Ascending aorta (tissue), 2 donors: ENCODE data around the gene PTPRN2. TPM values are rescaled to one million over a fixed set of nuclear protein-coding genes. Genes with fewer than 3 reads are reported as not detected.
"Not testable (repeated sequence)": the region's sequence is repeated elsewhere in the genome, so short reads cannot be mapped to it uniquely, and the experiment has no call there.

Experiments
- DNase-seq, 2 donors: peaks; one replicate each; pipeline ENCODE4 v3.0.0-alpha.2; 2019; ENCODE audit warnings: low spot score in 2 of 2
- H3K27ac ChIP-seq, 2 donors: fragments of 200-600 bp; sonication (generic); one replicate each; pipeline ENCODE4 v1.5.1; 2016 to 2017; ENCODE audit warnings: mild to moderate bottlenecking in 1 of 2
- H3K27me3 ChIP-seq: fragments of 200-600 bp; sonication (generic); one replicate; pipeline ENCODE4 v1.5.1; 2017
- H3K36me3 ChIP-seq, 2 donors: fragments of 200-600 bp; sonication (generic); one replicate each; pipeline ENCODE4 v1.5.1; 2016
- H3K4me1 ChIP-seq, 2 donors: fragments of 200-600 bp; sonication (generic); one replicate each; pipeline ENCODE4 v1.5.1; 2016 to 2017; ENCODE audit warnings: mild to moderate bottlenecking in 1 of 2
- H3K4me3 ChIP-seq, 2 donors: fragments of 200-600 bp; sonication (generic); one replicate each; pipeline ENCODE4 v1.5.1; 2016 to 2017; ENCODE audit warnings: mild to moderate bottlenecking in 1 of 2
- H3K9me3 ChIP-seq, 2 donors: fragments of 200-600 bp; sonication (generic); one replicate each; pipeline ENCODE4 v1.5.1; 2016
- intact Hi-C: fragments of 100-400 bp; cut with DNase I; formaldehyde crosslinking; loops from one replicate; pipeline ENCODE4 v1.15.1; 2023
- total RNA-seq: library from RNA; depleted of rRNA; stranded (reverse); fragments of >200 nt; gene quantifications from one replicate; pipeline ENCODE4 v1.1.0, GENCODE V29; 2016
- TF ChIP-seq, protein P1 (sequence below), 3 experiments: fragments of 200-600 bp in 2 of 3; fragments of 450-650 bp in 1 of 3; sonication (generic) in 2 of 3; IDR thresholded peaks; one replicate each; pipeline ENCODE4 v1.5.1; 2016 to 2019; ENCODE audit warnings: antibody characterized with exemption in 3 of 3, mild to moderate bottlenecking in 1 of 3, moderate library complexity in 1 of 3

The PTPRN2 gene
- total RNA-seq, 1 donor from 2014 or later: 7.3 TPM

DNA sequence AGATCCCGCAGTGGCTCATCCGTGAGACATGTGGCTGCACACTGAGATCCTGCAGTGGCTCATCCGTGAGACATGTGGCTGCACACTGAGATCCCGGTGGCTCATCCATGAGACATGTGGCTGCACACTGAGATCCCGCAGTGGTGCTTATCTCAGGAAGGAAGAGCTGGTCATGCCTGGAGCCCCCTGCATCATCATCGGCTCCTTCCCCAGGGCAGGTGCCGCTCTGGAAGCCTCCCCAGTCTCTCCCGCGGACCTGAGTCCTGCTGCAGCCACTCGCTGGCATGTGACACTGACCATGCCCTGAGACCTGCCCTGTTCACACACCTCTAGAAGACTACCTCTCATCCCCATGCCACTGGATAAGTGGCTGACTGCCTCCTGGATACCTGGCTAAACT, 181.3 kb downstream of the PTPRN2 start:
- DNase-seq: no peak
- TF ChIP-seq, protein P1, sequence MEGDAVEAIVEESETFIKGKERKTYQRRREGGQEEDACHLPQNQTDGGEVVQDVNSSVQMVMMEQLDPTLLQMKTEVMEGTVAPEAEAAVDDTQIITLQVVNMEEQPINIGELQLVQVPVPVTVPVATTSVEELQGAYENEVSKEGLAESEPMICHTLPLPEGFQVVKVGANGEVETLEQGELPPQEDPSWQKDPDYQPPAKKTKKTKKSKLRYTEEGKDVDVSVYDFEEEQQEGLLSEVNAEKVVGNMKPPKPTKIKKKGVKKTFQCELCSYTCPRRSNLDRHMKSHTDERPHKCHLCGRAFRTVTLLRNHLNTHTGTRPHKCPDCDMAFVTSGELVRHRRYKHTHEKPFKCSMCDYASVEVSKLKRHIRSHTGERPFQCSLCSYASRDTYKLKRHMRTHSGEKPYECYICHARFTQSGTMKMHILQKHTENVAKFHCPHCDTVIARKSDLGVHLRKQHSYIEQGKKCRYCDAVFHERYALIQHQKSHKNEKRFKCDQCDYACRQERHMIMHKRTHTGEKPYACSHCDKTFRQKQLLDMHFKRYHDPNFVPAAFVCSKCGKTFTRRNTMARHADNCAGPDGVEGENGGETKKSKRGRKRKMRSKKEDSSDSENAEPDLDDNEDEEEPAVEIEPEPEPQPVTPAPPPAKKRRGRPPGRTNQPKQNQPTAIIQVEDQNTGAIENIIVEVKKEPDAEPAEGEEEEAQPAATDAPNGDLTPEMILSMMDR (IDR thresholded peaks at IDR 0.05): no peak
- Histone ChIP-seq H3K27ac (no peak overlapping the region), H3K36me3 (no peaks in the 10 kb centered on the region), H3K4me3 (no peak overlapping the region), H3K9me3 (no peaks in the 10 kb centered on the region), H3K27me3 (no peaks in the 10 kb centered on the region), H3K4me1 (no peaks in the 10 kb centered on the region)
- intact Hi-C loops: no loop called here

DNA sequence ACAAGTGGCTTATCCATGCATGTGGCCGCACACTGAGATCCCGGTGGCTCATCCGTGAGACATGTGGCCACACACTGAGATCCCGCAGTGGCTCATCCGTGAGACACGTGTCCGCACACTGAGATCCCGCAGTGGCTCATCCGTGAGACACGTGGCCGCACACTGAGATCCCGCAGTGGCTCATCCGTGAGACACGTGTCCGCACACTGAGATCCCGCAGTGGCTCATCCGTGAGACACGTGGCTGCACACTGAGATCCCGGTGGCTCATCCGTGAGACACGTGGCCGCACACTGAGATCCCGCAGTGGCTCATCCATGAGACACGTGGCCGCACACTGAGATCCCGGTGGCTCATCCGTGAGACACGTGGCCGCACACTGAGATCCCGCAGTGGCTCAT, 181.9 kb downstream of the PTPRN2 start:
- intact Hi-C loops, H3K4me3 ChIP-seq: not testable (repeated sequence)

DNA sequence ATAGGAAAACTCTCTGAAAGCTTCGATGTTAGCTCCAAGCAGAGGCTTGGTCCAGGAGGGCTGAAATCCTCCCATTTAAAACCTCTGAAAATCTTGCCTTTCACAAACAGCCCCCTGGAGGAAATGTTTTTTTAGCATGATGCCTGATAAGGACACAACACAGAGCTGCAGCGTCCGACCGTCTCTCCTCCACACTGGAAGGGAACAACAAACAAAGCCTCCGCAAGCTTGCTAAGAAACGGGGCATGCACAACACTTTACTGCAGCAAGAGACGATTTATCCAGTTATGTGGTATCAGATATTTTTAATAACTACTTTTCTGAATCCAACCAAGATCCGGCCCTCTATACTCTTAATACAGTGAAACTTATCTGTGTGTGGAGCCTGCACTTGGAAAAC, 182.3 kb downstream of the PTPRN2 start:
- intact Hi-C loops: no loop called here
- TF ChIP-seq, protein P1 (IDR thresholded peaks at IDR 0.05): no peak
- H3K4me3 ChIP-seq: no peak overlapping the region
- H3K4me1 ChIP-seq: no peaks in the 10 kb centered on the region
- H3K27me3 ChIP-seq: no peaks in the 10 kb centered on the region
- H3K27ac ChIP-seq: no peak overlapping the region
- no peak for DNase-seq
- no peaks in the 10 kb centered on the region for H3K36me3 ChIP-seq
- no peaks in the 10 kb centered on the region for H3K9me3 ChIP-seq

More for the DNA sequence above, 181.9 kb downstream of the PTPRN2 start:
- DNase-seq, H3K27ac ChIP-seq, H3K9me3 ChIP-seq, H3K36me3 ChIP-seq, H3K4me1 ChIP-seq, H3K27me3 ChIP-seq: not testable (repeated sequence)

DNA sequence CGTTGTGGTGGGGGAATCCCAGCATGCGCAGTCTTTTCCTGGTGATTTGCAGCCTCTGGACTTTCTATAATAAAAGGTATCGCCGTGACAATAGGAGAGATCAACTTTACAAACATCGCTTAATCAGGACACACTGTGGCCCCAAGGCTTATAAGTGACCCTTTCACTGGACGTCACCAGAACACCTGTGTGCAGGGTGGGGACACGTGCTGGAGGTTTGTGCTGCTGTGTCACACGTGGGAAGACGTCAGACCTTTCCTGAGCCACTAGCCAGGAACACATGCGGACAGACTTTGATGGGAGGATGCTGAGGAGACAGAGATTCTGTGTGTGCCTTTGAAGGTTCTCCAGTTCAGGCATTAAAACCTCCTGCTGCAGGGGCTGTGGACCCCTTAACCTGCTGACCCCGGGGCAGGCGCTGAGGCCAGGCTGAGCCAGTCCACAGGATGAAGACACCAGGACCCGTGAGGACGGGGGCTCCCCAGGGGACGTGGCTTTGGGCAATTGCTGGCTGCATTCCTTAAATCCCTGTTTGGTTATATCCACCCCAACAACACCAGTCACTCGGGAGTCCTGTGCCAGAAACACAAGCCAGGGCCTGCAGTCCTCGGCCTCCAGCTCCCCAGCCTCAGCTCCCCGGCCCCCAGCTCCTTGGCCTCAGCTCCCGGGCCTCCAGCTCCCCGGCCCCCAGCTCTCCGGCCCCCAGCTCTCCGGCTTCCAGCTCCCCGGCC, 183.4 kb downstream of the PTPRN2 start:
- Histone ChIP-seq H3K36me3 (no peaks in the 10 kb centered on the region), H3K4me1 (no peaks in the 10 kb centered on the region), H3K27ac (no peak overlapping the region), H3K9me3 (no peaks in the 10 kb centered on the region), H3K27me3 (no peaks in the 10 kb centered on the region), H3K4me3 (no peak overlapping the region)
- no peak for DNase-seq
- TF ChIP-seq, protein P1 (IDR thresholded peaks at IDR 0.05): no peak
- intact Hi-C loops: no loop called here

DNA sequence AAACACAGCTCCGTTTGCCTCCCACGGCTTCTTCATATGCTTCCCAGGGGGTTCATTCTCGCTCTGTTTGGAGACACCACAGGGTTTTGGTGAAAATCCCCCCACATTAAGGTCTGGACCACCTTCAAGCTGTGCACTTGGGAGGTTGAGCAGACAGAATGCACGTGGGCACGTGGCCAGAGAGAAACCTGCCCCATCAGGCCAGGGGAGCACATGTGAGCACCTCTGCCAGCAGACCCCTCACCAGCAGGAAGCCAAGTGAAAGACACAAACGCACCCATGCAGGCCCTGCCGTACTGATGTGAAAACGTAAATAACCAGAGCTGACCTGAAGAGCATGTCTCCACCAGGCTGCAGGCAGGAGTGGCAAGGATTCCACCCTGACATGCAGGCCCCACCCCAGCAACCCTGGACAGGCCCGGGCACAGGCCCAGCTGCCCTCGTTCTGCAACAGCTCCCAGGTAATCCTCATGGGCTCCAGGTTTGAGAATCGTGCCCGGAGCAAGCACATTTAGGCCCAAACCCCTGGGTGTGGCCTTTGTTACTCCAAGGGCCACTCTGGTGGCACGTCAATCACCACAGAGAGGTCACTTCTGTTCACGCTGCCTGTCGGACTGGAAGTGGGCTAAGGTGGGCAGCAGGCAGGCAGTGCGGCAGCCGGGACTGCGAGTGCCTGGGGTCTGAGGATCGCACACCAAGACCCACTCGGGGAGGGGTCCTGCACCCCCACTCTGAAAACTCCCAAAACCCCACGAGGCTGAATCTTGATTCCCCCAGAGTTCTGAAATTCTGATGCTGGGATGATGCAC, 184.4 kb downstream of the PTPRN2 start:
- Histone ChIP-seq H3K27ac (no peak overlapping the region), H3K27me3 (no peaks in the 10 kb centered on the region), H3K9me3 (no peaks in the 10 kb centered on the region), H3K4me1 (no peaks in the 10 kb centered on the region), H3K4me3 (no peak overlapping the region), H3K36me3 (no peaks in the 10 kb centered on the region)
- TF ChIP-seq, protein P1 (IDR thresholded peaks at IDR 0.05): no peak
- no peak for DNase-seq
- intact Hi-C loops: no loop called here

DNA sequence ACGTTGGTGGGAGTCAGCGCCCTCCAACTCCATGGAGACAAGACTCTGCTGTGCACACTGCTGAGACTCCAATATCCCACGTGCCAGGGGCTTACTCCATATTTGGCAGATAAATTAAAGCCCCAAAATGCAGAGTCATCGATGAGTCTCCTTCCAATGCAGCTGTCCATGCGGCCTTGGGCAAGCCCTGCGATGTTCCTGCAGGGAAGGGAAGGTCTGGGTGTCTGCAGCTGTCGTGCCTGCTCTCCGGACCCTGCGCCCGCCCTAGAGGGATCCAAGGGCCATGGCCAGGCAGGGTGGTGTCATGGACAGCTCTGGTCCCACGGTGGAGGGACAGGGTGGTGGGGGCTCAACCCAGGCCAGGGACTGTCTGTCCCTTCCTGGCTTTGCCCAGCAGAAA, 185.2 kb downstream of the PTPRN2 start:
- H3K9me3 ChIP-seq: no peaks in the 10 kb centered on the region
- intact Hi-C loops: no loop called here
- H3K27ac ChIP-seq: no peak overlapping the region
- TF ChIP-seq, protein P1 (IDR thresholded peaks at IDR 0.05): no peak
- DNase-seq: no peak
- no peaks in the 10 kb centered on the region for H3K4me1 ChIP-seq
- no peak overlapping the region for H3K4me3 ChIP-seq
- H3K36me3 ChIP-seq: no peaks in the 10 kb centered on the region
- H3K27me3 ChIP-seq: no peaks in the 10 kb centered on the region
